COLO668 (cell line): Measurements from ENCODE around the gene GON4L.
"Not testable (repeated sequence)": the region's sequence is repeated elsewhere in the genome, so short reads cannot be mapped to it uniquely, and the experiment has no call there.

Source experiments
- DNase-seq: peaks from one replicate; lab custom pipeline; 2025; ENCODE audit not compliant: unreplicated experiment; lab: John Stamatoyannopoulos, UW

Gene GON4L

DNA sequence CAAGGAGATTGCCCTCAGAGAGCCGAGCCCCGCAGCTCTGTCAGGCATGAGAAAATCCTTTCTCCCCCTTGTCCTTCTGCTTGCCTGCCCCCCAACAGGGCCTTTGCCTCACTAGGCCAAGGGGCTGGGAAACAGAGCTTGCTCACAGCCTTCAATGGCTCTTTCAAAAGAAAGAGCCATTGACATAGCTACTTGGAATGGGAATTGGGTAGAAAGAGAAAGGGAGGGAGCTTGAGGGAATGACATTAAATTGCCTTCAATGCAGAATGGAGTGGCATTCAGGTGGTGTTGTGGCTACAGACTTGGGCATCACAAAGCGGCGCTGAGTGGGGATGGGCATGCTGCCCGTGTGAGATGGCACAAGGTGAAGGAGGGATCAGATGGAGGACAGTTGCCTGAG, 15.5 kb upstream of the GON4L start:
- DNase-seq = no peak

DNA sequence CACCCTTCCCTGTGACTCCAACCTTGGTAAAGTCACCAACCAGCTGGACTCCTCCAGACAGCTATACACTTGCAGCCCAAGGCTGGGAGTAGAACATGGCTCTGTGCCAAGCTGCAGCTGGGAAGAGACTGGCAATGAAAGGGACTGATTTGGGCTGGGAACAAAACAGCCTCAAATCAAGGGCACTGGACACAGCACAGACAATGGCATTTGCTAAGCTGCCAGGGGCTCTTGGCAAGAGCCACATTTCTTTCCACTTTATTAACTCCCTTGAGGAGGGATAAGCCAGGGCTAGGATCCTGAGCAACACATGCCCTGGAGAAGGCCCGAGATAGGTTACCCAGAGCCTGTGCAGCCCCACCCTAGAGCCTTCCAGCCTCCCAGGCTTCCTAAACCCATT, 14.4 kb upstream of the GON4L start:
- peak; percentile 45 for DNase-seq

- DNase-seq = no peak
These were observed 10.8 kb upstream of the GON4L start for GRCh38 chr1:155867766-155868165.

DNA sequence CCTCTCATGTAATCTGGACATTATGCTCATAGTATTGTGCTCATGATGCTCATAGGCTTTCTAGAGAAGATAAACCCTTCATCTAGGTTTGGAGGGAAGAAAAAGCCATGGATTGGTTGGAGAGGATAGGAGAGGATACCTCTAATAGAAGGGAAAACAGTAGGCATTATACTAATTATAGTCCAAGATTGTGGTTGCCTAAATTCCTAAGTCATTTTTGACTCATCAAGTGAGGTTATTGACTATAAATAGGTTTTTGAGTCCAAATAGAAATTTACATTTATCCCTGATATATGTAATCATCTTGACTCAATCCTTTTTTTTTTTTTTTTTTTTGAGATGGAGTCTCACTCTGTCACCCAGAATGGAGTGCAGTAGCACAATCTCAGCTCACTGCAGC, 7.4 kb upstream of the GON4L start:
- DNase-seq = no peak

DNA sequence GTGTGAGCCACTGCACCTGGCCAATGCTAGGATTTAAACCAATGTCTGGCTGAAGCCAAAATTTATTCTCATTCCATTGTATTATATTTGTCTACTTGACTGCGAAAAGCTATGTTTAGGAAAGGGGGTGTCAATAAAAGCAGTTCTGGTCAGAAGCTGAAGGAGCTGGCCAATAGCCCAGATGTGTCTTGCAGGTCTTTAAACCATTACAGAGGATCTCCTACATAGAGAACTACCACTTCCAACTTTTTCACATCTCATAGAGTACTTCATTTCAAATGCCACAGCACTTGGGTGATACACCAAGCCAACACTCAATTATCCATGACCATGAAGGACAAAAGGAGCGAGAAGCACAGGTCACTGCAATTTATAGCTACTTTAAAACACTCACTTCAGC, 4.9 kb upstream of the GON4L start:
- no peak for DNase-seq

DNA sequence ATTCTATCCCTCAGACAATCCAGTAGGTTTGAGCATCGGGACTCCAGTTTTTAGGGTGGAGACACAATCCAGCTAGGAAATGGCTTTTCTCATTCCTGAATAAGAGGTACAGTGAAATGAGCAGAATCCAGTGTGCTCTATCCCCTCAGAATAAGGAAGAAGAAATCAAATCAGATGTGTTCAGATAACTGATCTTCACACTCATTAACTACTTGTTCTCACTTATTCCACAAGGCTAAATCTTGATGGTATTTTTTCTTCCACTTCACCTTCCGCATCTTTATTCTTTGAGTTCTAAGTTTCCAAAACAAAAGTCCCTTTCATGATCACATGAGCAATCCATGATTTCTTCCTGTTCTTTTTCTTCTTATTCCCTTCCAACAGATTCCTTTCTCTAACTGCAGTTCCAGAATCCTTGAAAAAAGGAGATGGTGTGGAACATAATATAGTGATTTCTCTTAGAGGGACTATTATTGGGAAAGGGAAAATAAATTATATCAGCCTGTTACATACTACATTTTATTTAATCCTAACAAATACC, 4.0 kb upstream of the GON4L start:
- DNase-seq = no peak

DNA sequence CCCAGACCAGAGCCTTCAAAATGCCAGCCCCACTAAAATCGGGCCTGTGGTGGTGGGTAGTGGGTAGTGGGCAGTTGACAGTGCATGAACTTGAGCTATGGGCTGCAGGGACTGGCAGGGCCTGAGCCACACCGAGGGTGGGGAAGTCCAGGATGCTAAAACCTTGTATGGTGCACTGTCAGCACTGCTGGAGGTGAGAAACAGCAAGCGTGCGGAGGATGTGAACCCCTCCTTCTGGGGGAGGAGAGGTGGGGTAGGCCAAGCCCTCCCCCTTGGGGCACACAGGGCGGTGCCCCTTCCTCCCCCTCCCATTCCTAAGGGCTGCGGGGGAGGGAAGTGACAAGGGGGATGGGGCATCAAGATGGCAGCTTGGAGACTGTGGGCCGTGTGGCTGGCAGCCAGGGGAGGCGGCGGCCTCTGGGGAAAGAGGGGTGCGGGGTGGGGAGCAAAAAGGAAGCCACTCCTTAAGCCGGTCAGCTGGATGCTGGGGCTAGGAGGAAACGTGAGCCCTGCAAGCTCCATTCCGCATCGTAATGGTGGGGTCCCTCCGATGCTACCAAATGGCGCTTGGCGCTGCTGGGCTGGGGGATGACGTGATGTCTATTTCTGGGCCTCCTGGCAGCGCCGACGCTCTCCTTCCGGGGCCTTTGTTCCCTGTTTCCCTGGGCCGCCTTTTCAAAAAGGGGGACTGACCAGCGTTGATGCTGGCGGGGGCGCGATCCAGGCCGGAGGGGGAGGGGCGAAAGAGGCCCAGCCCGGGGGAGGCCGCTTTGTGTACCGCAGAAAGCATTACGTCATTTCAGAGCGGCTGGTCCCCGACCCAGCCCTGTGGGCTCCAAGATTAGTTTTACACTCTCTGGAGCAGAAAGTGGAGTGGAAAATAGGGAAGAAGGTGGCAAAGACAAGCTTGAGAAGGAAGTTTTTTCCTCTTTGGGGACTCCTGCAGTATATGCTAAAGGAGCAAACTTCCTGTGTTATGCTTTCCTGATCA, 3.2 kb upstream of the GON4L start:
- peak; percentile 91 for DNase-seq

DNA sequence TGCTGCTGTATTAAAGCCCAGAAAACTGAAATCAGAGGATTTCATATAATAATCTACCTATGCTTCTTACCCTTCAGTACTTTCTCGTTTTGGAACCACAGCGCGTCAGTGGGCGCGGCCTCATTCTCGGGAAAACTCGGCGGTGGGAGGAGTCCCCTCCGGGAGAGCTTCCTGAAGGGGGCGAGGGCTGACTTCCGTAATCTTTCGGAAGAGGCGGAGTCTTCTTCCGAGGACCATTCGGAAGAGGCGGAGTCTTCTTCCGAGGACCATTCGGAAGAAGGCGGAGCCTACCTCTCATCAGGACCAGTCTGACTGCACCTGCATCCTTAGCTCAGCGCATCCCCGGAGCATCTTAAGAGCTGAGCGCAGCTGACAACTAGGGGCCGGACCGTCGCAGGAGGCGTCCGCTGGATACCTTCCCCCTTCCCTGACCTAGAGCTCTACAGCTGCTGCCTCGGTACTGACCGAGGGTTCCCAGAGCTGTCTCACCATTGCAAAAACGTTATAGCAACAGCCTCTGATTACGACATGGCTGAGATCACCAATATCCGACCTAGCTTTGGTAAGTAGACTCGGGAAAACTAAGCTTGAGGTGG, 2.3 kb upstream of the GON4L start, which contains the start of gene SYT11:
SYT11 (plus strand) TSS at position 334 of the 596 bp plus-strand sequence; CDS start at position 529, 195 bp downstream.
- peak; percentile 97 for DNase-seq

DNA sequence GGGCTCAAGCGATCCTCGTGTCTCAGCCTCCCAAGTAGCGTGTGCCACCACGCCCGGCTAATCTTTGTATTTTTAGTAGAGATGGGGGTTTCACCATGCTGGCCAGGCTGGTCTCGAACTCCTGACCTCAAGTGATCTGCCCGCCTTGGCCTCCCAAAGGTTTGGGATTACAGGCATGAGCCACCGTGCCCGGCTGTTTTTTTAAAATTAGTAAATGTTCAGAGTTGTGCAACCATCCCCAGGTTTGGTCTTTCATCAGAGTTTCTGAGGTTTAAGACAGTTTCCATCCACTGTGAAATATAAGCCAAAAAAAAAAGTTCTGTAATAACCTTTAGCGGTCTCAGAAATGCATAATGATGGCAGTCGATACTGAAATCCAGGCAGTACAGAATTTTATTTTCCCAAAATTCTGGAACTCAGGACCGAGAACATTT, 1.8 kb upstream of the GON4L start:
- DNase-seq = no peak

GRCh38 chr1:155856257-155856974, 598 bp downstream of the GON4L start:
- no peak for DNase-seq

DNA sequence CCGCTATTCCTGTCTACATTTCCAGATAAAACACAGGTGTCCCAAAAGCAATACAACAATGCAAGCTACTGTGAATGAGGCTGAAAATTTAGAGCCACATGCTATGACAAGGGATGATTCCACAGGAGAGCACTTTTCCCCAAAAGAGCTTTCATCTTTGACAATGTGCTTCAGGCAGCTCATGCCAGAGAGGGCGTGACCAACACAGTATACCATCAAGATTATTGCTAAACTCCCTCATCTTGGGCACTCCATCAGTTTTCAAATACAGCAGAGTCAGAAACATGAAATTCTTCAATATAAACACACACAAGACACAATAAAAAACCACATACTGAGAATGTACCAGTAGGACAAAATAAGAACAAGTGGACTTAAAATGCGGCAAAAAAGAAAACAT, 6.7 kb downstream of the GON4L start:
- DNase-seq = no peak

DNA sequence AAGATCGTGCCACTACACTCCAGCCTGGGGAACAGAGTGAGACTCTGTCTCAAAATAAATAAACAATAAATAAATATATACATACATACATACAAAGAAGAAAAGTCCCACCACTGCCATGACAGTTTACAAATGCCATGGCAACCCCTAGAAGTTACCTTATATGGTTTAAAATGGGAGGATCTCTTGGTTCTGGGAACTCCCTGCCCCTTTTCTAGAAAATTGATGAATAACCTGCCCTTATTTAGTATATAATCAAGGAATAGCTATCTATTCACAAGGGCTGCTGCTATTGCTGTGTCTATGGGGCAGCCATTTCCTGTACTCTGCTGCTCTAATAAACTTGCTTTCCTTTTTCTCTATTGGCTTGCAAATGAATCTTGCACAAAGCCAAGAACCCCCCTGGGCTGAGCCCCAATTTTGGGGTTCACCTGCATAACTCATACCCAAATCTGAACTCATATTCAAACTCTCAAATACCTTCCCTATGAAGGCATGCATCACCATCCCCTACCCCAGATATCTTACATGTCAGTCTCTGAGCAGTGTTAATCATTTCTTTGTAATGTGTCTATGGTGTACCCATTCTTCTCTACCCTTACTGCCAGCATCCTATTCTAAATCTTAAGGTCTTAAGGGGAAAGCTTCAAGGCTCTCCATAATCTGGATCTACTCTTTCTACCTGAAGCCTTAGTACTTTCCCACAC, 9.0 kb downstream of the GON4L start:
- DNase-seq = no peak

GRCh38 chr1:155844860-155845421, 12.1 kb downstream of the GON4L start:
- DNase-seq = no peak

DNA sequence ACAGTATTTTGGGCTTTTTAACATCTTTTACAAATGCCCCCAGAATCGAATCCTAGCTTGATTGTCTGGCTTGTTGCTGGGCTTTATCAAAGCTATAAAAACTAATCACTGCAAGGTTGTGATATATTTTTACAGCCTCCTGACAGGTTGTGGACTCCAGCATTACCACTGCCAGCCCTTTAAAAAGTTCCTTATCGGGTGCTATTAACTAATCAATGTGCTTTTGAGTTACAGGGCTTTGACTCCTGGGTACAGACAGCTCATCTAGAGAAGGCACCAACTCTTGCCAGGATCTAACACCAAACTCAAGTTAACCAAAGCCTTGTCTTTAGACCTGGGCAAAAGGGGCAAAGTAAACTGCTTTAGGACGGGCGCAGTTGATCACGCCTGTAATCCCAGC, 16.6 kb downstream of the GON4L start:
- DNase-seq = no peak

DNA sequence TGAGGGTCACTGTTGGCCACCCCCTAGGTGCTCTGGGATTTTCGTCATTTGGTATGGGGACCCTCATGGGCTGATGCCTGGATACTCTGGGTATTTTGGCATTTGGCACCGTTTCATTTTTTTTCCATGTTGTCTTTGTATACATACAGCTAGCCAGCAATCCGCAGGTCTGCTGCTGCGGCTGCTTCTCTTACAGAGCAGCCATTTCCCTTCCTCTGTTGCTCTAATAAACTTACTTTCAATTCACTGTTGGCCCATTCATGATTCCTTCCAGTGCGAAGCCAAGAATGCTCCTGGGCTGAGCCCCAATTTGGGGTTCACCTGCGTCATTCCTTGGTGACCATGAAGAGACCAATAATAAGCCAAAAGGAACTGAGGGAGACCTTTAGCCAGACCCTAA, 21.5 kb downstream of the GON4L start:
- DNase-seq = no peak

DNA sequence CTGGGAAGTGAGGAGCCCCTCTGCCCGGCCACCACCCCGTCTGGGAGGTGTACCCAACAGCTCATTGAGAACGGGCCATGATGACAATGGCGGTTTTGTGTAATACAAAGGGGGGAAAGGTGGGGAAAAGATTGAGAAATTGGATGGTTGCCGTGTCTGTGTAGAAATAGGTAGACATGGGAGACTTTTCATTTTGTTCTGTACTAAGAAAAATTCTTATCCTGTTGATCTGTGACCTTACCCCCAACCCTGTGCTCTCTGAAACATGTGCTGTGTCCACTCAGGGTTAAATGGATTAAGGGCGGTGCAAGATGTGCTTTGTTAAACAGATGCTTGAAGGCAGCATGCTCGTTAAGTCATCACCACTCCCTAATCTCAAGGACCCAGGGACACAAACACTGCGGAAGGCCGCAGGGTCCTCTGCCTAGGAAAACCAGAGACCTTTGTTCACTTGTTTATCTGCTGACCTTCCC, 22.1 kb downstream of the GON4L start:
- not testable (repeated sequence) for DNase-seq

DNA sequence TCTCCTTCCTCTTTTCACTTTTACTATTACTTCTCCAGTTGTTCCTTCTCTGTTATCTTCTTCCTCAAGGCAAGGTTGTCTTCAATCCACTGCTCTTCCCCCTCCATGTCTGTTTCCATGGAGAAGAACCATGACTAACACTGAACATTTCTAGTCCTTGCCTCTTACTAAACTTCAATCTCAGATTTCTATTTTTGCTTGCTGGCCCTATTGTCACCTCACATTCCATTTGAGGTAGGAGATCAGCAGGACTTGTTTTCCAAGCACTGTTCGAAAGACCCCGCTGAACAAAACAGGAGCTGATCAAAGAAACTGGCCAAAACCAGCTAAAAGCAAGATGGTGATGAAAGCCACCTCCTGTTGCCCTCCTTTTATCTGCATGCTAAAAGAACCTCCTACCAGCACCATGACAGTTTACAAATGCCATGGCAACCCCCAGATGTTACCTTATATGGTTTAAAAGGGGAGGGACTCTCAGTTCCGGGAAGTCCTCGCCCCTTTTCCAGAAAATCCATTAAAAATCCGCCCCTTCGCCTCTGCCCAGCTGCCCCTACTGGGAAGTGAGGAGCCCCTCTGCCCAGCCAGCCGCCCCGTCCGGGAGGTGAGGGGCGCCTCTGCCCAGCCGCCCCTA, 22.6 kb downstream of the GON4L start:
- DNase-seq = no peak

DNA sequence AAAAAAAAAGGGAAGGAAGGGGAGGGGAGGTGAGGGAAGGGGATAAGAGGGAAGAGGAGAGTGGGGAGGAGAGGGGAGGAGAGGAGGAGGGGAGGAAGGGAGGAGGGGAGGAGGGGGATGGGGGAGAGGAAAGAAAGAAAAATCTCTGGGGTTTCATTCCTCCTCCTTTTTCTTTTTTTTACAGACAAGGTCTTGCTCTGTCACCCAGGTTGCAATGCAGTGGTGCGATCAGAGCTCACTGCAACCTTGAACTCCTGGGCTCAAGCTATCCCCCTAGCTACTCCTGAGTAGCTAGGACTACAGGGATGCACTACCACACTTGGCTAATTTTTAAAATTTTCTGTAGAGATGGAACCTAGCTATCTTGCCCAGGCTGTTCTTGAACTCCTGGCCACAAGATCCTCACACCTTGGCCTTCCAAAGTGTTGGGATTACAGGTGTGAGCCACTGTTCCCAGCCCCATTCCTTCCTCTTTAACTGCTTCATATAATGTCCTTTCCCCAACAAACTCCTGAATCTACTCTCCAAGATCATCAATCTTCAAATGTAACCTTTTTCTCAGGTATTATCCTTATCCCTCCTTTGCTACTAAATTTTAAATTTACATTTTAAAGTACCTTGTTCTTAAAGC, 23.2 kb downstream of the GON4L start:
- DNase-seq = no peak

DNA sequence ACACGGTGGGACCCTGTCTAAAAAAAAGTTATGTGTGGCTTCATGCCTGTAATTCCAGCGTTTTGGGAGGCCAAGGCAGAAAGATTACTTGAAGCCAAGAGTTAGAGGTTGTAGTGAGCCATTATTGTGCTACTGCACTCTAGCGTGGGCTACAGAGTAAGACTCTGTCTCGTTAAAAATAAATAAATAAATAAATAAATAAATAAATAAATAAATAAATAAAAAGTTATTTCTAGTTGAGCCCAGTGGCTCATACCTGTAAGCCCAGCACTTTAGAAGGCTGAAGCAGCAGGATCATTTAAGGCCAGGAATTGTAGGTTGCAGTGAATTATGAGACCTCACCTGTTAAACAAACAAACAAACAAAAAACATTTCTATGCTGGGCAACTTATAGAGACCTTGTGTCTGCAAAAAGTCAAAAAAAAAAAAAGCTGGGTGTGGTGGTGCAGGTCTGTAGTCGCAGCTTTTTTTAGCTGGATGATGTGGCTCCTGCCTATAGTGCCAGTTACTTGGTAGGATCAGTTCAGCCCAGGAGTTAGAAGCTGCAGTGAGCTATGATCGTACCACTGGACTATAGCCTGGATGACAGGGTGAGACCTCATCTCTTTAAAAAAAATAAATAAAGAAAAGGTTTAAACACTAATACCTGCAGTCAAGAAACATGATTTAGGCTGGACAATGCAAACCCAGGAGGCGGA, 25.6 kb downstream of the GON4L start:
- DNase-seq = no peak
